H1 (cell line): ENCODE results near the gene SCCPDH. TPM values are rescaled to one million over a fixed set of nuclear protein-coding genes. Genes with fewer than 3 reads are reported as not detected.

Experiments
- CTCF ChIA-PET: fragments of 300-600 bp; sonication (Branson Sonifier 250); formaldehyde crosslinking; loops from one replicate; lab custom pipeline; 2021; ENCODE audit not compliant: partially characterized antibody; lab: Charles Lee
- POLR2A ChIA-PET: fragments of 300-600 bp; sonication (Branson Sonifier 250); formaldehyde crosslinking; loops from one replicate; lab custom pipeline; 2021; ENCODE audit warnings: inconsistent platforms; ENCODE audit not compliant: partially characterized antibody; lab: Charles Lee
- DNase-seq, 2 experiments: peaks; one replicate each; pipeline versions ENCODE4 v3.0.0 to v3.0.0-alpha.2; 2010 to 2022; ENCODE audit warnings: low spot score in 2 of 2, low read depth in 1 of 2, mixed read lengths in 1 of 2
- FAIRE-seq: peaks from 2 replicates; lab custom pipeline; 2011; peaks lifted over from hg19 to GRCh38; lab: Jason Lieb, UNC
- H2AFZ ChIP-seq: 2 replicates; pipeline ENCODE4 v1.8.1; 2012; ENCODE audit warnings: low read length, inconsistent platforms
- H2AK5ac ChIP-seq: 2 replicates; pipeline ENCODE4 v1.6.1; 2013; ENCODE audit warnings: low read depth, low read length
- H2BK120ac ChIP-seq: replicated peaks from 2 replicates; pipeline ENCODE3; 2013; ENCODE audit warnings: low read depth, low read length, inconsistent platforms
- H2BK12ac ChIP-seq: 2 replicates; pipeline ENCODE4 v1.6.1; 2013; ENCODE audit warnings: low read depth, low read length
- H2BK15ac ChIP-seq: 2 replicates; pipeline ENCODE4 v1.6.1; 2013; ENCODE audit warnings: low read length
- H2BK20ac ChIP-seq: 2 replicates; pipeline ENCODE4 v1.6.1; 2013; ENCODE audit warnings: low read length
- H2BK5ac ChIP-seq: 2 replicates; pipeline ENCODE4 v1.6.1; 2013; ENCODE audit warnings: low read depth, low read length
- H3K14ac ChIP-seq: 2 replicates; pipeline ENCODE4 v1.6.1; 2013; ENCODE audit warnings: inconsistent platforms; ENCODE audit not compliant: insufficient read length
- H3K18ac ChIP-seq: 2 replicates; pipeline ENCODE4 v1.6.1; 2013; ENCODE audit warnings: low read length; ENCODE audit errors: extremely low read depth
- H3K23ac ChIP-seq: 2 replicates; pipeline ENCODE4 v1.6.1; 2013; ENCODE audit warnings: inconsistent platforms; ENCODE audit not compliant: insufficient read length
- H3K23me2 ChIP-seq: 2 replicates; pipeline ENCODE4 v1.6.1; 2013; ENCODE audit warnings: low read depth, low read length
- H3K27ac ChIP-seq: 2 replicates; pipeline ENCODE4 v1.6.1; 2011; ENCODE audit warnings: low read depth, low read length, inconsistent platforms
- H3K27me3 ChIP-seq, 4 experiments: replicated peaks in 1 of 4; 1 replicate in 1 of 4; 2 replicates in 3 of 4; pipeline versions ENCODE4 v1.6.1 to v1.8.1; 2011 to 2013; ENCODE audit warnings: low read length in 3 of 4, mild to moderate bottlenecking in 3 of 4, inconsistent platforms in 2 of 4, mixed read lengths in 2 of 4, moderate library complexity in 1 of 4; ENCODE audit not compliant: control insufficient read depth in 3 of 4, insufficient read depth in 3 of 4; ENCODE audit errors: extremely low read depth in 1 of 4
- H3K36me3 ChIP-seq, 4 experiments: 2 replicates each; pipeline versions ENCODE4 v1.6.1 to v1.8.1; 2011 to 2013; ENCODE audit warnings: mild to moderate bottlenecking in 4 of 4, low read length in 3 of 4, moderate library complexity in 2 of 4, control low read depth in 1 of 4, inconsistent platforms in 1 of 4; ENCODE audit not compliant: insufficient read depth in 4 of 4, control insufficient read depth in 2 of 4
- H3K4ac ChIP-seq: replicated peaks from 2 replicates; pipeline ENCODE3; 2013; ENCODE audit warnings: low read length, low read depth, mixed read lengths, inconsistent platforms; ENCODE audit not compliant: insufficient read length
- H3K4me1 ChIP-seq, 4 experiments: replicated peaks in 1 of 4; 1 replicate in 1 of 4; 2 replicates in 3 of 4; pipeline versions ENCODE4 v1.6.1 to v1.8.1; 2011 to 2013; ENCODE audit warnings: low read length in 3 of 4, inconsistent platforms in 2 of 4, mixed read lengths in 1 of 4; ENCODE audit not compliant: insufficient read depth in 4 of 4, control insufficient read depth in 3 of 4
- H3K4me2 ChIP-seq, 2 experiments: 2 replicates each; pipeline versions ENCODE4 v1.6.1 to v1.8.1; 2011 to 2013; ENCODE audit warnings: low read depth in 2 of 2, low read length in 2 of 2, control low read depth in 1 of 2, inconsistent platforms in 1 of 2, mild to moderate bottlenecking in 1 of 2; ENCODE audit not compliant: insufficient read depth in 1 of 2
- H3K4me3 ChIP-seq, 4 experiments: fragments of 200-600, 300-600 bp in 1 of 4; sonication (generic), shearing (Covaris generic), sonication (Bioruptor Twin) in 1 of 4; 2 replicates each; pipeline versions ENCODE4 v1.5.1 to v1.8.1; 2011 to 2016; ENCODE audit warnings: low read length in 4 of 4, low read depth in 3 of 4, control low read depth in 2 of 4, inconsistent platforms in 2 of 4, mild to moderate bottlenecking in 2 of 4, mixed read lengths in 1 of 4, moderate library complexity in 1 of 4; ENCODE audit not compliant: insufficient read depth in 2 of 4; ENCODE audit errors: extremely low read depth in 1 of 4
- H3K56ac ChIP-seq: replicated peaks from 2 replicates; pipeline ENCODE3; 2013; ENCODE audit warnings: low read depth, mild to moderate bottlenecking, mixed read lengths, low read length, inconsistent platforms; ENCODE audit not compliant: insufficient read length
- H3K79me1 ChIP-seq: 2 replicates; pipeline ENCODE4 v1.6.1; 2013; ENCODE audit warnings: low read depth, low read length, control low read depth
- H3K79me2 ChIP-seq, 2 experiments: 2 replicates each; pipeline versions ENCODE4 v1.6.1 to v1.8.1; 2012 to 2013; ENCODE audit warnings: low read length in 2 of 2, mild to moderate bottlenecking in 2 of 2, inconsistent platforms in 1 of 2; ENCODE audit not compliant: insufficient read depth in 2 of 2, control insufficient read depth in 1 of 2
- H3K9ac ChIP-seq, 4 experiments: replicated peaks in 1 of 4; 1 replicate in 1 of 4; 2 replicates in 3 of 4; pipeline versions ENCODE4 v1.6.1 to v1.8.1; 2011 to 2013; ENCODE audit warnings: low read depth in 3 of 4, low read length in 3 of 4, control low read depth in 2 of 4, mild to moderate bottlenecking in 2 of 4, moderate library complexity in 2 of 4, inconsistent platforms in 1 of 4; ENCODE audit errors: extremely low read depth in 1 of 4
- H3K9me3 ChIP-seq, 2 experiments: 2 replicates each; pipeline versions ENCODE4 v1.6.1 to v1.8.1; 2012 to 2013; ENCODE audit warnings: mild to moderate bottlenecking in 2 of 2, moderate library complexity in 2 of 2, control low read depth in 1 of 2, inconsistent platforms in 1 of 2, low read depth in 1 of 2, low read length in 1 of 2, mixed read lengths in 1 of 2; ENCODE audit not compliant: insufficient read depth in 2 of 2
- H4K20me1 ChIP-seq, 2 experiments: replicated peaks in 1 of 2; 2 replicates each; pipeline versions ENCODE3 to v1.8.1; 2011 to 2013; ENCODE audit warnings: inconsistent platforms in 2 of 2, low read length in 2 of 2, mild to moderate bottlenecking in 1 of 2; ENCODE audit not compliant: insufficient read depth in 2 of 2, control insufficient read depth in 1 of 2
- H4K5ac ChIP-seq: 2 replicates; pipeline ENCODE4 v1.6.1; 2013; ENCODE audit warnings: low read length, low read depth, mixed read lengths, inconsistent platforms; ENCODE audit not compliant: insufficient read length
- H4K8ac ChIP-seq: 2 replicates; pipeline ENCODE4 v1.8.0; 2013; ENCODE audit warnings: mild to moderate bottlenecking, moderate library complexity, low read length, inconsistent platforms; ENCODE audit not compliant: insufficient read depth; ENCODE audit errors: extremely low read depth
- H4K91ac ChIP-seq: replicated peaks from 2 replicates; pipeline ENCODE3; 2013; ENCODE audit warnings: low read length, mixed read lengths, inconsistent platforms; ENCODE audit not compliant: insufficient read length
- ASH2L ChIP-seq: fragments of 200-600, 300-600 bp; sonication (generic); IDR thresholded peaks from one replicate; pipeline ENCODE4 v1.7.1; 2017; ENCODE audit warnings: low read length
- RAD21 ChIP-seq, 2 experiments: IDR thresholded peaks in 1 of 2; conservative IDR thresholded peaks in 1 of 2; 2 replicates each; pipeline ENCODE4 v1.6.1; 2011; ENCODE audit warnings: low read depth in 2 of 2, low read length in 2 of 2, improper control_type of control experiment in 1 of 2, inconsistent platforms in 1 of 2, mild to moderate bottlenecking in 1 of 2, moderate library complexity in 1 of 2
- RBBP5 ChIP-seq: IDR thresholded peaks from 2 replicates; pipeline ENCODE4 v1.7.1; 2012; ENCODE audit warnings: low read depth, mild to moderate bottlenecking, inconsistent platforms, low read length, moderate library complexity, borderline replicate concordance
- TCF12 ChIP-seq: IDR thresholded peaks from 2 replicates; pipeline ENCODE4 v1.6.1; 2011; ENCODE audit warnings: low read depth, mild to moderate bottlenecking, low read length
- WGBS, 2 experiments: shearing (Covaris generic) in 1 of 2; methylation state at CpG; one replicate each; pipeline versions ENCODE4 v1.1.6 to v1.1.7; 2013 to 2015; ENCODE audit warnings: low lambda C conversion rate in 2 of 2, mixed read lengths in 2 of 2, inconsistent platforms in 1 of 2, low coverage in 1 of 2, missing lambda C conversion rate in 1 of 2; ENCODE audit not compliant: insufficient replicate concordance in 2 of 2, insufficient coverage in 1 of 2, insufficient read length in 1 of 2; ENCODE audit errors: extremely low coverage in 1 of 2, missing lambda C conversion rate in 1 of 2; 5-methylcytosine and 5-hydroxymethylcytosine counted together
- polyA plus RNA-seq, 7 experiments: library from polyadenylated mRNA; depleted of rRNA in 3 of 7; stranded (reverse) in 5 of 7; unstranded in 2 of 7; fragments of >200 nt in 5 of 7; fragments of 200-250 nt in 2 of 7; gene quantifications; 1 replicate in 5 of 7; 2 replicates in 1 of 7; 4 replicates in 1 of 7; pipeline versions ENCODE4 v1.2.1 to v1.2.3, GENCODE V29; 2011 to 2013; ENCODE audit warnings: missing spikeins in 2 of 7, mixed read lengths in 2 of 7
- total RNA-seq: library from RNA; stranded (reverse); fragmentation: NEBNext Ultra II Directional; extraction: Animal tissue kit (Norgen Biotek cat#: 25700); gene quantifications from 2 replicates; pipeline ENCODE4 v1.2.1, GENCODE V29; 2021
- TF ChIP-seq, protein P1 (sequence below): IDR thresholded peaks from 2 replicates; pipeline ENCODE4 v1.6.1; 2012; ENCODE audit warnings: inconsistent platforms
- TF ChIP-seq, protein P2 (sequence below): IDR thresholded peaks from 2 replicates; pipeline ENCODE4 v1.6.1; 2012; ENCODE audit warnings: inconsistent platforms
- TF ChIP-seq, protein P3 (sequence below): IDR thresholded peaks from 2 replicates; pipeline ENCODE4 v1.6.1; 2011; ENCODE audit warnings: low read length, improper control_type of control experiment

SCCPDH gene
- total and polyA plus RNA-seq, 2 of the 8 experiments (the other 6 are each of a cell fraction or from before 2014, with no cell fraction given): 9.5 to 17.0 TPM

DNA sequence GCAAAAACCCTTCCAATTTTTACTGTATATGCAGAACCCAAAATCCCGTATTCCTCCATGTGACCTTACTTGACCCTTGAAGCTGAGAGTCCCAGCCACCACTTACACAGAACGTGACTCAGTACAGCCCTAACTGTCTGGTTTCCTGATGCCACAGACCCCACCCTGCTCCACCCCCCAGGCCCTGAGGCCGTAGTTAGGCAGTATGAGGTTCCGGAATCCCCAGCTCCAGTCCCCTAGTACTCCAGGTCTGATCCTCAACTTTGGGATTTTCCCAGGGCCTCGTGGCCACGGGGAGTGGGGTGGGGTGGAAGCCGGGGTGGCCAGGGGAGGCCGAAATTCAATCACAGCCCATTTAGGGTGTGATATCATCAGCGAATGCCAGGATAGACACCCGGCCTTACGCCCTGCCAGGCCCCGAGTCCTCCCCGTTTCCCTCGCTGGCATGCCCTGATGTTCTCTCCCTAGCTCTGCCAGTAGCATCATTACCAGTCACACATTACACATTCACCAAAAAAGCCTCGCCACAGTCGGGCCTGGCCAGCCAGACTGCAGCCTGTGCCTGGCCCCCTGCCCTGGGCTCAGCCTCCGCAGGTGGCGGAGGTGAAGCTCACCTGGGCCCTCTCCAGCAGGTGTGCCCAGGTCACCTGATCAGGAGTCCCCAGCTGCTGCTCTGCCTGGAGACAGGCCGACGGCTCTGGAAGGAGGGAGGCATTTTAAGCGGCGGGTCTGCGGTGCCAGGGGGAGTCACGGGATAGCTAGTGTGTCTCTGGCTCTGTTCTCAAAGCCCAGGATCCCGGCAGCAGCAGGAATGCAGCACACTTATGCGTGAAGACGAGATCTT is 70.8 kb downstream of the SCCPDH start:
- no peak overlapping the region for H3K23ac ChIP-seq
- H2BK20ac ChIP-seq: peak overlapping the region; percentile 86
- H4K8ac ChIP-seq: peak overlapping the region; percentile 1; the same call in 1 of the 2 replicates
- peak overlapping the region; percentile 81 for H3K4ac ChIP-seq
- 0 out of 2 replicates have a peak, but pooled peaks cover 2% of the 10 kb centered on the region for H3K23me2 ChIP-seq
- H3K4me2 ChIP-seq: peak overlapping the region; percentile 36 to 44
- peak overlapping the region; percentile 77; the same call in 1 of the 2 replicates for H2BK12ac ChIP-seq
- H3K9me3 ChIP-seq: no peaks in the 10 kb centered on the region
- no peaks in the 10 kb centered on the region for H3K79me1 ChIP-seq
- 65% methylated on average over 27 of the region's 27 CpGs; no CpG with 5 or more reads in 1 of the 2 experiments for WGBS, 2 experiments
- no peak overlapping the region for H3K9ac ChIP-seq
- ChIA-PET CTCF (interaction anchor here (0.7 to 1.7 kb wide), 2 partner anchors 16 to 17 kb away, joined by 3 read pairs; no protein-coding TSS in a partner anchor), POLR2A (interaction anchor here (0.8 to 2.2 kb wide), 2 partner anchors 14 to 41 kb away, joined by 6 to 10 read pairs; no protein-coding TSS in a partner anchor)
- no peaks in the 10 kb centered on the region for H4K20me1 ChIP-seq
- H3K79me2 ChIP-seq: no peaks in the 10 kb centered on the region
- H2BK120ac ChIP-seq: no peak overlapping the region
- no peak overlapping the region; a peak in 1 of 8 replicates for H3K4me3 ChIP-seq
- H3K27ac ChIP-seq: peak overlapping the region; percentile 14; the same call in 1 of the 2 replicates
- H3K18ac ChIP-seq: 0 out of 2 replicates have a peak overlapping the region, but pooled peaks have one; percentile 56
- H4K5ac ChIP-seq: no peak overlapping the region
- H3K14ac ChIP-seq: no peak overlapping the region
- H2BK15ac ChIP-seq: peak overlapping the region; percentile 88; the same call in 1 of the 2 replicates
- H2AFZ ChIP-seq: peak overlapping the region; percentile 95; the same call in 1 of the 2 replicates
- H3K36me3 ChIP-seq: no peaks in the 10 kb centered on the region
- peak overlapping the region; percentile 49; the same call in 1 of the 2 replicates for H2BK5ac ChIP-seq
- peak overlapping the region; percentile 76 for H4K91ac ChIP-seq
- no peak overlapping the region for H2AK5ac ChIP-seq
- H3K27me3 ChIP-seq: no peaks in the 10 kb centered on the region; a peak in 1 of 7 replicates
- peaks cover 5 to 30% (median 27%) of the 10 kb centered on the region in 4 experiments for H3K4me1 ChIP-seq
- no peak overlapping the region for H3K56ac ChIP-seq
- DNase-seq (no peak), FAIRE-seq (no peak)
- TF ChIP-seq, protein P1, sequence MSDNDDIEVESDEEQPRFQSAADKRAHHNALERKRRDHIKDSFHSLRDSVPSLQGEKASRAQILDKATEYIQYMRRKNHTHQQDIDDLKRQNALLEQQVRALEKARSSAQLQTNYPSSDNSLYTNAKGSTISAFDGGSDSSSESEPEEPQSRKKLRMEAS: peak; percentile 60; the same call in 1 of the 2 replicates
- TF ChIP-seq ASH2L (peak; percentile 2), RAD21 (IDR thresholded peaks at IDR 0.05 in 1 of 2, conservative IDR thresholded peaks at IDR 0.05 in 1 of 2; ENCODE audit: low read depth in 2 of 2, low read length in 2 of 2) (no peak), RBBP5 (0 out of 2 replicates have a peak, but pooled peaks have one; percentile 14), TCF12 (peak; percentile 58; the same call in 1 of the 2 replicates)
- TF ChIP-seq, protein P2, sequence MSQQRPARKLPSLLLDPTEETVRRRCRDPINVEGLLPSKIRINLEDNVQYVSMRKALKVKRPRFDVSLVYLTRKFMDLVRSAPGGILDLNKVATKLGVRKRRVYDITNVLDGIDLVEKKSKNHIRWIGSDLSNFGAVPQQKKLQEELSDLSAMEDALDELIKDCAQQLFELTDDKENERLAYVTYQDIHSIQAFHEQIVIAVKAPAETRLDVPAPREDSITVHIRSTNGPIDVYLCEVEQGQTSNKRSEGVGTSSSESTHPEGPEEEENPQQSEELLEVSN: peak; percentile 56
- TF ChIP-seq, protein P3, sequence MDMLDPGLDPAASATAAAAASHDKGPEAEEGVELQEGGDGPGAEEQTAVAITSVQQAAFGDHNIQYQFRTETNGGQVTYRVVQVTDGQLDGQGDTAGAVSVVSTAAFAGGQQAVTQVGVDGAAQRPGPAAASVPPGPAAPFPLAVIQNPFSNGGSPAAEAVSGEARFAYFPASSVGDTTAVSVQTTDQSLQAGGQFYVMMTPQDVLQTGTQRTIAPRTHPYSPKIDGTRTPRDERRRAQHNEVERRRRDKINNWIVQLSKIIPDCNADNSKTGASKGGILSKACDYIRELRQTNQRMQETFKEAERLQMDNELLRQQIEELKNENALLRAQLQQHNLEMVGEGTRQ: peak; percentile 66
